Measurements from ENCODE around the gene CAPZB. TPM values are rescaled to one million over a fixed set of nuclear protein-coding genes. Genes with fewer than 3 reads are reported as not detected.

CAPZB gene
- total and polyA plus RNA-seq, 2 donors (not counting 3 experiments of a cell fraction or from before 2014, with no cell fraction given), result 196 to 347 TPM

- Histone ChIP-seq H3K9me3 (replicated peaks; ENCODE audit: control insufficient read depth, insufficient read depth, low read length) (no peaks in the 10 kb centered on the region), H3K4me1 (ENCODE audit: control insufficient read depth, extremely low read depth, insufficient read depth, low read length) (peaks cover 20% of the 10 kb centered on the region), H3K27ac (ENCODE audit: insufficient read depth, low read depth, low read length) (no peak overlapping the region), H3K4me2 (ENCODE audit: insufficient read depth, low read length) (no peak overlapping the region), H3K9me1 (replicated peaks; ENCODE audit: control insufficient read depth, extremely low read depth, insufficient read depth, low read length) (no peaks in the 10 kb centered on the region), H3K79me2 (ENCODE audit: control insufficient read depth, insufficient read depth, low read length) (peaks cover 84% of the 10 kb centered on the region), H4K20me1 (replicated peaks; ENCODE audit: control insufficient read depth, extremely low read depth, insufficient read depth, low read length) (peaks cover 11% of the 10 kb centered on the region), H3K9ac (replicated peaks; ENCODE audit: extremely low read depth, insufficient read depth, low read length) (no peak overlapping the region), H3K27me3 (ENCODE audit: control insufficient read depth in 2 of 2, insufficient read depth in 2 of 2, low read length in 2 of 2) (no peaks in the 10 kb centered on the region), H3K36me3 (ENCODE audit: control insufficient read depth in 2 of 2, extremely low read depth in 1 of 2, insufficient read depth in 2 of 2, low read length in 2 of 2) (peaks cover 2 to 4% of the 10 kb centered on the region in 2 experiments), H3K4me3 (replicated peaks in 1 of 3; ENCODE audit: insufficient read depth in 1 of 3, low read depth in 1 of 3, low read length in 3 of 3) (no peak overlapping the region), H2AFZ (ENCODE audit: low read depth, low read length) (no peak overlapping the region)
- FAIRE-seq (no peak), DNase-seq (ENCODE audit: low read depth, low spot score) (no peak)
- CTCF ChIA-PET, result interaction anchor here (0.7 to 1.1 kb wide), 4 partner anchors 20 to 75 kb away, joined by 3 to 5 read pairs (median 3); no protein-coding TSS in a partner anchor
- intact Hi-C loops (cut with micrococcal nuclease), result no loop called here
- no TSS peak for BruUV-seq (replicated peaks)
- POLR2A ChIA-PET, result no interaction called here
- dilution Hi-C loops (cut with MboI; ENCODE audit: extremely low pct_ligation_motif_present, low sequenced_read_pairs), result no loop called here
- TF ChIP-seq JUN (IDR thresholded peaks at IDR 0.05; ENCODE audit: borderline replicate concordance, insufficient read depth, insufficient read length, low read depth) (no peak), GATA2 (IDR thresholded peaks at IDR 0.05; ENCODE audit: insufficient read depth, insufficient read length, low read depth, low read length) (no peak), POLR2A (IDR thresholded peaks at IDR 0.05; ENCODE audit: low read depth, low read length) (no peak), FOS (IDR thresholded peaks at IDR 0.05; ENCODE audit: borderline replicate concordance, insufficient read depth, low read length) (no peak), POLR2AphosphoS5 (IDR thresholded peaks at IDR 0.05; ENCODE audit: insufficient read depth, low read depth, low read length) (no peak), MYC (IDR thresholded peaks at IDR 0.05; ENCODE audit: low read depth, low read length) (no peak), CTCF (IDR thresholded peaks at IDR 0.05; ENCODE audit: extremely low read depth in 1 of 2, insufficient read depth in 1 of 2, low read depth in 1 of 2, low read length in 2 of 2) (no peak), EZH2 (IDR thresholded peaks at IDR 0.05; ENCODE audit: borderline replicate concordance, low read depth, low read length, severe bottlenecking) (no peak)
- TF ChIP-seq, protein P1, sequence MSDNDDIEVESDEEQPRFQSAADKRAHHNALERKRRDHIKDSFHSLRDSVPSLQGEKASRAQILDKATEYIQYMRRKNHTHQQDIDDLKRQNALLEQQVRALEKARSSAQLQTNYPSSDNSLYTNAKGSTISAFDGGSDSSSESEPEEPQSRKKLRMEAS (IDR thresholded peaks at IDR 0.05; ENCODE audit: insufficient read depth, insufficient read length), result no peak
Measured at GRCh38 chr1:19465650-19466049, 19.7 kb downstream of the CAPZB start.
